Stimulated activated CD8-positive, alpha-beta memory T cell treated with anti-CD3 and anti-CD28 coated beads, Interleukin-7, amount 100 ng/mL, for 4 hours (primary cell): ENCODE measurements around the gene NOXA1.
"Not testable (repeated sequence)": the region's sequence is repeated elsewhere in the genome, so short reads cannot be mapped to it uniquely, and the experiment has no call there.

Experiments used
- DNase-seq, 2 donors: peaks; one replicate each; pipeline ENCODE4 v3.0.0-alpha.2; 2020; ENCODE audit warnings: low read depth in 2 of 2

The NOXA1 gene

DNA sequence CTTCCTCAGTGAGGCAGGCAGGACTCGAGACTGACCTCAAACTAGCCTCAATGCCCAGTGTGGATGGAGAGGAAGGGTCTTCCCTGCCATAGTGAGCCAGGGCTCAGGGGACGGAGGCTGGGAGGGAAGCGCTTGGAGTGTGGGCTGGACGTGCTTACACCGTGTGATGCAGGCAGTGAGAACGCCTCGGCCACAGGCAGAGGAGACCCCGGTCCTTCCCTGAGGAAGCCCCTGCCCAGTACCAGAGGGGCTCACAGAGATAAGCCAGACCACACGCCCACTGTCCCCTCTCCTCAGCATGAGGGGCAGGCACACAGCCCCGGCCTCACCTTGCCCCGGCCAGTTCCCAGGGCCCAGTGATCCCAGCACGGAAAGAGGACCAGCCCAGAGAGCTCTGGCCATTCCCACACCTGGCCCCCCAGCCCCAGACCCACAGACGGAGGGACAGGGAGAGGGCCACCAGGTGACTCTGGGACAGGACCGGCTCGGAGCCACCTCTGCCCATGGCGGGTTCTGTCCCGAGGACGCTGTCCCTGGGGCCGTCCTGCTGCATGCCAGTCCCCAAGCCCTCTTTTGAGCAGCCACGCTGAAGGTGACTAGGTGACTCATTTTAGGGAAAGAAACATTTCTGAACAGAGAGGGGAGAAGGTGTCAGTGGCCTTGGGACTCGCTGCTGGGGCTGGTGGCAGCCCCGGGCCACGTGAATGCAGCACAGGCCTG lies 42.0 kb downstream of the NOXA1 start:
- no peak for DNase-seq

- DNase-seq = no peak
Measured at GRCh38 chr9:137465720-137466388, 42.7 kb downstream of the NOXA1 start.

DNA sequence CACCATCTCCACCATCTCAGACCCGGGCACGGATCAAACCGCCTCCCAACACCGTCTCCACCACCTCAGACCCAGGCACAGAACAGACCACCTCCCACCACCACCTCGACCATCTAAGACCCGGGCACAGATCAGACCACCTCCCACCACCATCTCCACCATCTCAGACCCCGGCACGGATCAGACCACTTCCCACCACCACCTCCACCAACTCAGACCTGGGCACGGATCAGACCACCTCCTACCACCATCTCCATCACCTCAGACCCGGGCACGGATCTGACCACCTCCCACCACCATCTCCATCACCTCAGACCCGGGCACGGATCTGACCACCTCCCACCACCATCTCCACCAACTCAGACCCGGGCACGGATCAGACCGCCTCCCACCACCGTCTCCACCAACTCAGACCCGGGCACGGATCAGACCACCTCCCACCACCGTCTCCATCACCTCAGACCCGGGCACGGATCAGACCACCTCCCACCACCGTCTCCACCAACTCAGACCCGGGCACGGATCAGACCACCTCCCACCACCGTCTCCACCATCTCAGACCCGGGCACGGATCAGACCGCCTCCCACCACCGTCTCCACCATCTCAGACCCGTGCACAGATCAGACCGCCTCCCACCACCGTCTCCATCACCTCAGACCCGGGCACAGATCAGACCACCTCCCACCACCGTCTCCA lies 43.3 kb downstream of the NOXA1 start:
- not testable (repeated sequence) for DNase-seq

GRCh38 chr9:137467161-137467581 lies 44.0 kb downstream of the NOXA1 start:
- no peak for DNase-seq

DNA sequence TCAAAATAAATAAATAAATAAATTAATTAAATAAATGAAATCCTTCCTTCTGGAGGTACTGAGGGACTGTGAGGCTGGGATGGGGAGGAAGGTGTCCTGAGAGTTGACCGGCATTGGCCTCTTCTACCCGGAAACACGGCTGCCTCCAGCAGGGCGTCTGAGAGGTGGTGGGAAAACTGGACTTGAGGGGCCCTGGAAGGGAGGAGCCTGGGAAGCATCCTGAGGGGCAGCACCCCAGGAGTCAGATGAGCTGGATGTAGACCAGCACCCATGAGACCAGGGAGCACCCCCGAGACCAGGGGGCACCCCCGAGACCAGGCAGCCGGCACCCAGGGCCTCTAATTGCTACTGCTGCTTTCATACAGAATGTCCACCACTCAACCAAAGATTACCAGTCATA lies 44.7 kb downstream of the NOXA1 start:
- DNase-seq = no peak

DNA sequence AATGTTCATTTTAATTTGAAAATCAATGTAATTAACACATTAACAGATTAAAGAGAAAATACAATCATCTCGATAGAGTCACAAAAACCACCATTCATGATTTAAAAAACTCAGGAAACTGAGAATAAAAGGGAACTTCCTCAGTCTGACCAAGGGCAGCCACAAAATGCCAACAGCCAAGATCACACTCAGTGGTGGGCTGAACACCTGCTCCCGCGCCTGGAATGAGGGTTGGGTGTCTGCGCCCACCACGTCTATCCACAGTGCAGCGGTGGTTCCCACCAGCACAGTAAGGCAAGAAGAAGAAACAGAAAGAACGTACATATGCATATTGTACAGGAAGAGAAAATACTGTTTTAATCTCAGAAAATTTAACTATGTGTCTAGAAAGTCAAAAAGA lies 47.6 kb downstream of the NOXA1 start:
- no peak for DNase-seq

- DNase-seq = no peak
Measured at GRCh38 chr9:137474271-137474670, 51.1 kb downstream of the NOXA1 start.

- DNase-seq = no peak
Measured at GRCh38 chr9:137475666-137476065, 52.5 kb downstream of the NOXA1 start.

- DNase-seq = no peak
Measured at GRCh38 chr9:137476856-137477255, 53.7 kb downstream of the NOXA1 start.

GRCh38 chr9:137477778-137478612 lies 54.8 kb downstream of the NOXA1 start:
- DNase-seq = no peak

DNA sequence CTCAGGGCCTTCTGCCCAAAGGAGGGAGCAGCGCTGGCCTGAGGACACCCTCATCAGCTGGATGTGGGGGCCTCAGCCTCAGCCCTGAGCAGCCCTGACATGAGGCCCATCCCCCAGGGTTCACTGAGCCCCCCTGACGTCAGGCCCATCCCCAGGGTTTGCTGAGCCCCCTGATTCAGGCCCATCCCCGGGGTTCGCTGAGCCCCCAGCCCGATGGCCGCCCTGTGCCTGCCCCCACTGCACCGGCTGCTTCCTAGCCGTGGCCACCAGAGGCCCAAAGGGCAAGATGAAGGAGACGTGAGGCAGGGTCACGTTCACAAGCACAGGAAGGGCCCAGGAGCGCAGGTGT lies 55.4 kb downstream of the NOXA1 start:
- DNase-seq = no peak

GRCh38 chr9:137478962-137479861 lies 56.0 kb downstream of the NOXA1 start:
- no peak for DNase-seq

GRCh38 chr9:137479892-137480685 lies 56.9 kb downstream of the NOXA1 start:
- DNase-seq = no peak

DNA sequence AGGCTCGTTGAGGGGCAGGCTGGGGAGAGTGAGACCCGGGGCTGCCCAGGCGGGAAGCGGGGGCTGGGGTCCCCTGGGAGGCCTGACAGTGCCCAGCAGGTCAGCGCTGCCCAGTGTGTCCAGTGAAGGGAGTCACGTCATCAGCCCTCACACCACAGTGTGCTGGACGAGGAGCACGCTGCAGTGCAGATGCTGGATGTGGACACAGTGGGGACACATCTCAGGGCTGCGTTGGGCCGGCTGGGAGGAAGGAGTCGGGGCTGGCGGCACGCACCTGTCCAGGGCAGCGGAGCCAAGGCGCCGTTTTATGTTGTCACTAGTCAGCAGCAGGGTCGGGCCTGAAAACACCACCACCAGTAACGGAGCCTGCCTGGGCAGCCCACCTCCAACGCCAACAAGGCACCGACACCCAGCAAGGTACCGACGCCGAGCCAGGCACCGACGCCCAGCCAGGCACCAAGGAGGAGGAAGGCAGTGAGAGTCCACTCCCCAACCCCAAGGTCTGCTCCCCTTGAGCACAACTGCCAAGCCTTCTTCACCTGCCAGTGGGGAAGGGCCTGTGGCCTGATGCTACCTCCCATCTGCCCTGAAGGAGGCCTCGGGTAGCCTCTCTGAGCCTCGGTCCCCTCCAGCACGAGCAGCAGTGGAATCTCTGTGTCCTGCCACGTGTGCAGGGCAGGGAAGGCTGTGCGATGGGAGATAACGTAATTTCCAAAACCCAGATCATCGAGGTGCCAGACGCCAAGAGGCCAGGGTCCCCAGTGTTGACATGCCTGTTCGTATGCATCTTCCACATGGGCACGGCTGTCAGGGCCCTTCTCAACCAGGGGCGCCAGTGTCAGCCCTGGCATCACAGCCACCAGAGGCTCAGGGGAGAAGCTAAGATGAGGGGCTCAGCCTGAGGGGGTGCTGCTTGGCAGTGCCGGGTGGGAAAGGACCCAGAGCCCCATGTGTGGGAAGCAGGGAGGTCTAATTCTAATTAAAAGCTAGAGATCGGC lies 57.8 kb downstream of the NOXA1 start:
- DNase-seq = no peak

DNA sequence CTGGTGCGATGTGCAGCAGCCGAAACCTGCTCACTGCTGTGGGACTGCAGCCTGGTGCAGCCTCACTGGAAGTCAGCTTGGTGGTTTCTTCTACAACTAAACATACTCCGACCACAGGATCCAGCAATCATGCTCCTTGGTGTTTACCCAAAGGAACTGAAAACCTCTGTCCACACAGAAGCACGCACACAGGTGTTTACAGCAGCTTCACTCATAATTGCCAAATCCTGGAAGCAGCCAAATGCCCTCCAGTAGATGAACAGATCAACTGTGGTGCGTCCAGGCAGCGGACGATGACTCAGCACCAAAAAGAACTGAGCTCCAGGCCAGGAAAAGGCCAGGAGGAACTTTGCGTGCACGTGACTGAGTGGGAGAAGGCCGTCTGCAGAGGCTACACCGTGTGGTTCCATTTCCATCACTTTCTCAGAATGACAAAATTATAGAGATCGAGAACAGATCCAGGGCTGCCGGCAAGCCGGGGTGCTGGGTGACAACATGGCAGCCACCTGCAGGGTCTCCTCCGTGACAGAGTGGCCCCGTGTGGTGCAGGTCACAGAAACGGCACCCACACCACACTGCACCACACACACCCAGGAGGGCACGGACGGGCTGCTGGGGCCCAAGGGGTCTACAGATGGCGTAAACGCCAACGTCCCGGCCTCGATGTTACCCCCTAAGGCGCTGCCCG lies 59.0 kb downstream of the NOXA1 start:
- no peak for DNase-seq
